ENCODE results near the gene MGAT4D.
"Not testable (repeated sequence)": the region's sequence is repeated elsewhere in the genome, so short reads cannot be mapped to it uniquely, and the experiment has no call there.

Gene MGAT4D

GRCh38 chr4:140497747-140498636 is at the start of gene MGAT4D:
Gene MGAT4D (minus strand): TSS chr4:140498293. CDS start chr4:140498222, 71 bp downstream.
- H3K4me3 ChIP-seq (ENCODE audit: low read depth, low read length), result peak within 1 kb of the TSS; percentile 35

- no peak overlapping the region for H3K4me3 ChIP-seq (ENCODE audit: low read depth, low read length)
Measured at GRCh38 chr4:140533951-140534480, 35.9 kb upstream of the MGAT4D start.

DNA sequence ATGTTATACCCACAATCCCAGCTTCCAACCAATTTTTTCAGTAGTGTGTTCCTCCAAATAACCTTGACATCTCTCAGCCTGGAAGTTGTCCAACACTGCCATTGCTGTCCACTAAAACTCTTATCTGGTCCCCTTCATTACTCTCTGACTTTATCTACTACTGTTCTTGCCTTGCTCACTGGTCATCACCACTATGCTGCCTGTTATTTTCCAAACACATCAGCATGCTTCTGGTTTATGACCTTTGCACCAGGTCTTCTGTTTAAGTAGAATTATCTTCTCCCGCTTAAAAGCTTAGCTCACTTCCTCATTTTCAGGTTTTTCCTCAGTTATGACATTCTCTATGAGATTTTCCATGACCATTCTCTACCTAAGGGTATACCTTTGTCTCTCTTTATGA is 31.3 kb upstream of the MGAT4D start:
- H3K4me3 ChIP-seq (ENCODE audit: low read depth, low read length), result no peak overlapping the region

GRCh38 chr4:140523857-140524742 is 26.0 kb upstream of the MGAT4D start, which contains the start of gene ELMOD2:
Gene ELMOD2 (plus strand): TSS chr4:140524168. CDS start chr4:140525429, 1,261 bp downstream.
- H3K4me3 ChIP-seq (ENCODE audit: low read depth, low read length), result peak within 1 kb of the TSS; percentile 76

GRCh38 chr4:140523370-140523856 is 25.3 kb upstream of the MGAT4D start:
- H3K4me3 ChIP-seq (ENCODE audit: low read depth, low read length), result no peak overlapping the region

- no peak overlapping the region for H3K4me3 ChIP-seq (ENCODE audit: low read depth, low read length)
Measured at GRCh38 chr4:140515423-140515822, 17.3 kb upstream of the MGAT4D start.

GRCh38 chr4:140513765-140514164 is 15.7 kb upstream of the MGAT4D start:
- not testable (repeated sequence) for H3K4me3 ChIP-seq (ENCODE audit: low read depth, low read length)

- H3K4me3 ChIP-seq (ENCODE audit: low read depth, low read length), result no peak overlapping the region
Measured at GRCh38 chr4:140504261-140504660, 6.2 kb upstream of the MGAT4D start.

GRCh38 chr4:140499391-140499790 is 1.3 kb upstream of the MGAT4D start:
- H3K4me3 ChIP-seq (ENCODE audit: low read depth, low read length), result no peak overlapping the region

GRCh38 chr4:140497405-140497746 is 717 bp downstream of the MGAT4D start:
- peak overlapping the region; percentile 35 for H3K4me3 ChIP-seq (ENCODE audit: low read depth, low read length)

DNA sequence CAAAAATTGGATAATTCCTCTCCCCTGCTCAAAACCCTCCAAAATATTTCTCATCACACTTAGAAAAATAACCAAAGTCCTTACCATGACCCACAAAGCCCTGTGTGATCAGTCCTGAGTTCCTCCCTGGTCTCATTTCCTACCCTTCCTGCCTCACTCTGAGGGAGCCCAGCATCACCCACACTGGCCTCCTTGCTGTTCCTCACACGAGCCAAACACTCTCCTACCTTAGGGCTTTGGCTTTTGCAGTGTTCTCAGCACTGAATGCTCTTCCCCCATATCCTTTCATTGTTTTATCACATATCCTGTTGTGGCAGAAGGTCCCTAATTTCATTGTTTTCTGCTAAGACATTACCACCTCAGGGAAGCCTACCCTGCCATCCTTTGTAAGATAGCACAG is 12.2 kb downstream of the MGAT4D start:
- H3K4me3 ChIP-seq (ENCODE audit: low read depth, low read length), result no peak overlapping the region

DNA sequence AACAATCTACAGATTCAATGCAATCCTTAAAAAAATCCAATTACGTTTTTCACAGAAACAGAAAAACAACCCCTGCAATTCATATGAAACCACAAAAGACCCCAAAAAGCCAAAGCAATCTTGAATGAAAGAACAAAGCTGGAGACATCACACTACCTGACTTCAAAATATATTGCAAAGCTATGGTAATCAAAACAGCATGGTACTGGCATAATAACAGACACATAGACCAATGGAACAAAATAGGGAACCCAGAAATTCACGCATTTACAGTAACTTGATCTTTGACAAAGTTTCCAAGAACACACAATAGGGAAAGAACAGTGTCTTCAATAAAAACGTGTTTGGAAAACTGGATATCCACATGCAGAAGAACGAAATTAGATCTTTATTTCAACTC is 14.6 kb downstream of the MGAT4D start:
- no peak overlapping the region for H3K4me3 ChIP-seq (ENCODE audit: low read depth, low read length)

- no peak overlapping the region for H3K4me3 ChIP-seq (ENCODE audit: low read depth, low read length)
Measured at GRCh38 chr4:140472156-140472555, 25.9 kb downstream of the MGAT4D start.

DNA sequence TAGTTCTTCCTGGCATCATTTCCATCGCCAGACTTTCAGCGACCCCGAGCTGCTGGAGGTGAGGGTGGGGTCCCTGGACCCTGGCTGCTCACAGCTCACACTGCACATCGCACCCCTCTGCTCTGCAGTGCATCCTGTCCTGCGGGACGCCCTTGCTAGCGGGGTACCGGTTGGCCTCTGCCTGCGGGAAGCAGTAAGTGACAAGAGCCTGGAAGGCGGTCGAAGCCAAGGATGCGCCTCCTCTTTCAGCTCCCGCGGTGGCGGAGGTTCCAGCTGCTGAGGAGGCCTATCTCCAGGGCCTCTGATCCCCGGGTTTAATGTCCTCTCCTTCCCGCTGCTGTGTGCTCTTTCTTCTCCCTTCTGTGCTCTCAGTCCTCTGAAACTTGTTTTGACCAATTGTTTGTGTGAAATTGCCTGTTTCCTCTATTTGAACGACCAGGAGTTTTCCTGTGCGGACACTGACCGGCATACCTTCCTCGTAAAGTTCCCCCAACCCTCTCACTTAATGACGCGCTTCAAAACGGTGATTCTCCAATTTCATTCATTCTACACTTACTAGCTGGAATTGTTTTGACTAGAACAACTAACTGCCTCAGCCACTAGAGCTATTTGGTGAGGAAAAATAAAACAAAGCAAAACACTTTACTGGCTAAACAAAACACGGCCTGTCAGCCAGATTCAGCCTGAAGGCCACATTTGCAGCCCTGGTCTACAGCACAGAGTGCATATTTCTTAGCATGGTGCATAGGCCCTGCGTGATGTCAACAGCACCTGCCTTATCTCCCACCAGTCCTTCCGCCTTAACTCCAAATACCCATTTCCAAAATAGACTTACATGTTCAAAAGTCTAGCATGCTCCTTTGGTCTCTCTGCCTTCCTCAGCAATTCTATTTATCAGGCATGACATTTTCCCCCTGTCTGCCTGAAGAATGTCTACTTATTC is 28.0 kb downstream of the MGAT4D start:
- no peak overlapping the region for H3K4me3 ChIP-seq (ENCODE audit: low read depth, low read length)

- no peak overlapping the region for H3K4me3 ChIP-seq (ENCODE audit: low read depth, low read length)
Measured at GRCh38 chr4:140466146-140466545, 31.9 kb downstream of the MGAT4D start.

DNA sequence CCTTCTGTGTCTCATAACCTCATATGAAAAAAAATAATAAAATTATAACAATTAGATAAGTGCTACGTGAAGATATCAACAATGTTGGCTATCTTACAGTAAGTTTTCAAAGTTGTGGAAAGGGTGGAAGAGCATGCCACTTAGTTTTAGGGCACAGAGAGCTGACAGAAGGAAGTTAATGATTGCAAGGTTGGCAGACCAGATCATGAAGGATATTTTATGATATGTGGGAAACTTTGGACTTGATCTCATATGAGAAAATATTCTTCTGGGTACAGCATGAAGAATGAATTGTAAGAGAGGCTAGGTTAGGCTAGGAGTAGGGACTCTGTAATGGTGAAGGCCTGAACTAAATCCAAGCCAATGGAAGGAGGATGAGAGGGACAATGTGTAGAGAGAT is 34.5 kb downstream of the MGAT4D start:
- H3K4me3 ChIP-seq (ENCODE audit: low read depth, low read length), result no peak overlapping the region

- no peak overlapping the region for H3K4me3 ChIP-seq (ENCODE audit: low read depth, low read length)
Measured at GRCh38 chr4:140463182-140463581, 34.9 kb downstream of the MGAT4D start.

- H3K4me3 ChIP-seq (ENCODE audit: low read depth, low read length), result no peak overlapping the region
Measured at GRCh38 chr4:140450352-140450751, 47.7 kb downstream of the MGAT4D start.

- H3K4me3 ChIP-seq (ENCODE audit: low read depth, low read length), result no peak overlapping the region
Measured at GRCh38 chr4:140448830-140449229, 49.3 kb downstream of the MGAT4D start.

DNA sequence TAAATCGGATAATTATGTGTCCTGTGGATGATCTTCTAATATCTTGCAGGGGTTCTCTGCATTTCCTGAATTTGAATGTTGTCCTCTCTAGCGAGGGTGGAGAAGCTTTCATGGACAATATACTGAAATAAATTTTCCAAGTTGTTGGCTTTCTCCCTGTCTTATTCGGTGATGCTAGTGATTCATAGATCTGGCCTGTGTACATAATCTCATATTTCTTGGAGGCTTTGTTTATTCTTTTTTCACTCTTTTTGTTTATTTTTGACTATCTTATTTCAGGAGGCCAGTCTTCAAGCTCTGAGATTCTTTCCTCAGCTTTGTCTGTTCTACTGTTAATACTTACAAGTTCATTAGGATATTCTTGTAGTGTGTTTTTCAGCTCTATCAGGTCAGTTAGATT is 49.9 kb downstream of the MGAT4D start:
- H3K4me3 ChIP-seq (ENCODE audit: low read depth, low read length), result no peak overlapping the region

All from iPS-11a (cell line).